HG03571 (cell line): ENCODE data around the gene CMTM1.
A peak's percentile ranks its signal among the peaks of the same experiment; 100 is the strongest.

ENCODE experiments used
- ATAC-seq: cut with Tn5 transposase; IDR thresholded peaks from one replicate; pipeline ENCODE4 v1.9.1; 2021; ENCODE audit not compliant: unreplicated experiment

Gene CMTM1

DNA sequence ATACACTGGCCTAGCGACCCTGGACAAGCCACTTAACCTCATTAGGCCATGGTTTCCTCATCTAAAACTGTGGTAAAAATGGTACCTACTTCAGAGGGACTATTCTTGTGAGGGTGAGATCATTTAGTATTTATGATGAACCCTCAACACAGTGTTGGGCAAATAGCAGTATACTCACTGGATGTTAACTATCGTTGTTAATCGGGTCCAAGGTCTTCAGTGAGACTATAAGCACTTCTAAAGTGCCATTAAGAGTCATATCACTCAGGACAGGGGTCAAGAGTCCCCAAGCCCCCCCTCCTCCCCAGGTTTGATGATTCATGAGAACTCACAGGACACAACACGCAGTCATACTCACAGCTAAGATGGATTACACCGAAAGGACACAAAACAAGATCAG, 27.3 kb upstream of the CMTM1 start:
- no peak for ATAC-seq

DNA sequence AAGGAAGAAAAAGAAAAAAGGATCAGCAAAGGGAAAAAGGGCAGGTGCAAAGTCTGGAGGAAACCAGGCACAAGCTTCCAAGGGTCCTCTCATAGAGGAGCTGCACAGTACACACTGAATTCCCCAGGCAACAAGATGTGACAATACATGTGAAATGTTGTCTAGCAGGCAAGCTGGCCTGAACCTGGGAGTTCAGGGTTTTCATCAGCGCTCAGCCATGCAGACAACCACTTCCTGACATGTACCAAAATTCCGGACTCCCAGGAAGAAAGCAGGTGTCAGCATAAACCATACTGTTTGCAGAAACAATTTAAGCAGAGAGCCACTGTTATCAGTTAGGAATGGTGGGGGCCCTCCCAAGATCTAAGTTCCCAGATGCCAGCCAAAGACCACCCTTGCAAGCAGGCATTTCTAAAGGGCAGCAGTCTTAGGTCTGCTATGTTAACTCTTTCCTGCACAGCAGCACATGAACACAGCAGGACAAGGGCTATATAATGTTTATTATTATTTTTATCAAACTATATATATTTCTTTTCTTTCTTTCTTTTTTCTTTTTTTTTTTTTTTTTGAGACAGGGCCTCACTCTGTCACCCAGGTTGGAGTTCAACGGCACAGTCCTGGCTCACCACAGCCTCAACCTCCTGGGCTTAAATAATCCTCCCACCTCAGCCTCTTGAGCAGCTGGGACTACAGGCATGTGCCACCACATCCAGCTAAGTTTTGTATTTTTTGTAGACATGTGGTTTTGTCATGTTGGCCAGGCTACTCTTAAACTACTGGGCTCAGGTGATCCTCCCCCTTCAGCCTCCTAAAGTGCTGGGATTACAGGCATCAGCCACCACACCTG, 26.4 kb upstream of the CMTM1 start:
- peak; percentile 69 for ATAC-seq

DNA sequence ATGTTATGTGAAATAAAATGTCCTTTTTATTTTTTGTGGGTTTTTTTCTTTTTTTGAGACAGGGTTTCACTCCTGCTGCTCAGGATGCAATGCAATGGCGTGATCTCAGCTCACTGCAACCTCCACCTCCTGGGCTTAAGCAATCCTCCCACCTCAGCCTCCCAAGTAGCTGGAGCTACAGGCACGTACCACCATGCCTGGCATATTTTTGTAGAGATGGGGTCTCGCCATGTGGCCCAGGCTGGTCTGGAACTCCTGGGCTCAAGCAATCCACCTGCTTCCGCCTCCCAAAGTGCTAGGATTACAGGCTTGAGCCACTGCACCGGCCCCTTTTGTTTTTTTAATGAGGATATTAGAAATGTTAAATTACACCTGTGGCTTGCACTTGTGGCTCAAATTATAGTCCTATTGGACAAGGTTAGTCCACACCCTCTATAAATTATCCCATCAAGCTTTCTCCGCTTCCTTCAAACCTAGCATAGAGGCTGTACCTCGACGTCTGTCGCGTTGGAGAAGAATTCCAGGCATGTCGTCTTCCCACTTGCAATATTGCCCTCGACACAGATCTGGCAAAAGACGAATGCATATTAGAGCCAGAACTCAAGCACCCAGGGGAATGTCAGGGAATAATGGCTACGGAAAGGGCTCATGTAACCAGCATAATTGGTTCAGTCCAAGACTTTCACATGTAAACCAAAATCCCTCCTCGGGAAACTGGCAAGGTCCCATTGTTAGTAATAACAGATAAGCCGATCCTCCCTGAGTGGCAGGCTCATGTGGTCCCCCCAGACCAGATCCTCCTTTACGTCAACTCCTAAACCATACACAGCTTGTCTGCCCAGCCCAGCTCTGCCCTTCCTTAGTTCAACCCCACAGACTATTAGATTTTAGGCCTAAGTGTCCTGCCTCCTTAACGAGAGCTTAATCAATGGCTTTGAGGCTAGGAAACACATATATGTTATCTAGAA, 24.6 kb upstream of the CMTM1 start:
- ATAC-seq = no peak

DNA sequence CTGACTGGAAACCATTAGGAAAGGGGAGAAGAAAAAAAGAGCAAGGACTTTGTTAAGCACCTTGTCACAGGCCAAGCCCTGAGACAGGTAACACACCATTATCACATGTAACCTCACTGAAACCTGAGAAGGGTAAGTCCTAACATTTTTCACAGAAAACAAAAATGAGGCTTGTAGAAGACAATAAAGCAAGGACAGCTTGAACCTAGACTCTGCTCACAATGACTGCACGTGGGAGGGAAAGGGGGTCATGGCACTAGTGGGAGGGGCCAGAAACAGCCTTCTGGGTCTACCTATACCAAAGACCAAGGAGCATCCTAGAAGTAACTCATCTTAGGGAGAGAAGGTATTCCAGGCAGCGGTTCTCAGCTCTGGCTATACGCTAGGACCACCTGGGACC, 23.8 kb upstream of the CMTM1 start:
- ATAC-seq = no peak

DNA sequence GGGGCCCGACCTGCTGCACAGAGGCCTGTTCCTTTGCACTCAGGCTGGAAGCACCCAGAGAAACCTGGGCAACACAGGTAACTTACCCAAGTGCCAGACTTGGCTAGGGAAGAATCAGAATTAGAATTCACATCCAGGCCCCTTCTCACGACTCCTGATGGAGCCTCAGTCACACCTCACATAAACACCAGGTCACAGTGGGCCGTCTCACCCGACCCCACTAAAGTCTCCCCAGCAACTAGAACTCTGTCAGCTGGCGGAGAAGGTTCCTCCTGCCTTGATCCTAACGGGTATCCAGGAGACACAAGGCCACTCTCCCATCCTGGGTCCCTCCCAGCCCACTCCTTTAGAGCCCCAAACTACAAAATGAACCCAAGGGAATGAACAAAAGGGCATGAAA, 22.7 kb upstream of the CMTM1 start:
- no peak for ATAC-seq

DNA sequence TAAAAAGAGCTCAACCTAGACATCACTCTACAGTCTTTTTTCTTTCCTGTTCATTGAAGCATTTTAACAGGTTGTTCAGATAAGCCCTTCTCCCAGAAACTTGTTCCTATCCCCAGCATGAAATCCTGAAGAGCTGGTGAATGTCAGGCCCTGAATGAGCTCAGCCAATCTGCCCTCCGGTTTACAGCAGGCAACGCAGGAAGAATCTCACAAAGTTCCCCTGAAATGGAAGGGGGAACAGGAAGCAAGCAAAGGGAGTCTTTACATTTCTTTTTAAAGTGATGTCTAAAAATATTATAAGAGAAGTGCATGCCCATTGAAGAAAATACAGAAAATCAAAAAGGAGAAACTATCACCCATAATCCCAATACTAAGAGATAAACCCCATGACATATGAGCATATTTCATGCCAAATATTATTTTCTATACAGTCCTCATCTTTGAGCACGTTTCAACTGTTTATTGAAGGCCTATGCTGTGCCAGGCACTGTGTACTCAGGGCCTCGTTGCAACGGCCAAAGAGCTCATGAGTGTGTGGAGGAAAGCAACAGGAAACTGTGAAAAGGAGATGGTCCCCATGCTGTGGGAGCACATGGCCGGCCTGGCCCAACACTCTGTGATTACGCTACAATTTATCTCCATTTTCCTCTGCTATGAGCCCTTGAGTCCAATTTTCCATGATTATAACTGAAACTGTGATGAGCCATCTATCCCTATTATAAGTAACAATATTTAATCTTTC, 22.1 kb upstream of the CMTM1 start:
- ATAC-seq = no peak

DNA sequence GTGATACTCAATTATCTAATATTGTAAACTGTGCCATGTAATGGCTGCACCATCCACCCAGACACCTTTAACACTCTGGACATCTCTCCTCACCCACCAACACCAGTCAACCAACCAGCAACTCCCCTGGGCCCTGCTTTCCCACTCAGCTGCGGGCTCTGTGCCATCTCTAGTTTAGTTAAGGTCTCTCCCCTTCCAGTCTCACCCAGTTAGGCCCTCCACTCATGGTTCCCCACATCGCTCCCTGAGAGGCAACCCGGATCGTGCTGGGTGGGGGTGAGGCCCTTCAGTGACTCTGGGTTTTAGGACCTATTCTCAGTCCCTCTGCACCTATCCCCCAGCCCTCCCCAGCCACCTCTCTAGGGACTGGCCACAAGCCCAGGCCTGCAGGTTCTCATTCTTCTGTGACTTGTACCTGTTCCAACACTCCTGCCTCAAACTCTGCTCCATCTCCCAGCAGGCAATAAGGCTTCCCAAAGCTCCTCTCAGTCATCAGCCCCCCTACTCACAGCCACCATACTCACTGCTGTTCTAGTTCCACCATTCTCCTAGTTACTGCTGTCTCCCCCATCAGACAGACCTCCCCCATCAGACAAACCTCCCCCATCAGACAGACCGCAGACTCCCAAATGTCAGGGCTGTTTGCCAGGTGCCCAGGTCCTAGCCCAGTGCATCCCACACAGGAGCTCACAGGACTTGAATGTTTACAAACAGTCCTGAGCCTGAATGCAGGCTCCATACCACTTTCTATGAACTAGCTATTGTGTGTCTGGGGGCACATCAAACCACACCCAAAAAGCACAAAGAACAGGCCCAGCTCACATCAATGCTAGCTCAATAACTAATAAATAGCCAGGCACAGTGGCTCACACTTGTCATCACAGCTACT, 18.9 kb upstream of the CMTM1 start:
- ATAC-seq = no peak

DNA sequence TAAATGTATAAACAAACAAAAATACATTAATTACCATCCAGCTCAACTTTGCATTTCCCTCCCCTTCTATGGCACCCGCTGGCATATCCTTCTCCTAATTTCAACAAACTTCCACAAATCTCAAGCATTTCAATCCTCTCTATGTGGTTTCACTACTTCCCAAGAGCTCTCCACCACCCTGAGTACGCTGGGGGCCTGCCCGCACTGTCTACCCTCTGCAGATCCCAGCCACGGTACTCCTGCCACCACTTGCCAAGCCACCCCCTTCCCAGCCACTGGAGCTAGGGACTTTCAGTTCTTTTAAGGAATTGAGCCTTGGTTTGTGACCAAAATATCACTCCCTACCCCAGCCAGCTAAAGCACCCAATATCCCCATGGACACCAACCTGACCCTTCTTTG, 18.2 kb upstream of the CMTM1 start:
- no peak for ATAC-seq

DNA sequence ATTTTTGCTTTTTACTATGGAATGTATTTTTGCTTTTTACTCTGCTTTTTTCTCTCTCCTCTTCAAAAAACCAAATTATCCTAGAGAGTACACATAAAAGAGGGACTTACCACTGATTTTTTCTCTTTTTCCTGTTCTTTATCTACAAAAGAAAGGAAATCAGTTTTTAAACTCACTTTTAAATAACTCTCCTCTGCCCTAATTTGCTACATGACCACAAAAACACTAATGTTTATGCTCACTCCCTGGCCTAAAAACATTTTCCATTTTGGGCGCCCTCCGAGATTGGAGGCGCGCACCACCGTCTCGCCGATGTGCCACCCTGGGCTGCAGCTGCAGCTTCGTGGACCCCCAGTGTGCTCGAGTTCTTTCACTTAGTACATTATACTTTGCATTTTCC, 17.4 kb upstream of the CMTM1 start:
- no peak for ATAC-seq

DNA sequence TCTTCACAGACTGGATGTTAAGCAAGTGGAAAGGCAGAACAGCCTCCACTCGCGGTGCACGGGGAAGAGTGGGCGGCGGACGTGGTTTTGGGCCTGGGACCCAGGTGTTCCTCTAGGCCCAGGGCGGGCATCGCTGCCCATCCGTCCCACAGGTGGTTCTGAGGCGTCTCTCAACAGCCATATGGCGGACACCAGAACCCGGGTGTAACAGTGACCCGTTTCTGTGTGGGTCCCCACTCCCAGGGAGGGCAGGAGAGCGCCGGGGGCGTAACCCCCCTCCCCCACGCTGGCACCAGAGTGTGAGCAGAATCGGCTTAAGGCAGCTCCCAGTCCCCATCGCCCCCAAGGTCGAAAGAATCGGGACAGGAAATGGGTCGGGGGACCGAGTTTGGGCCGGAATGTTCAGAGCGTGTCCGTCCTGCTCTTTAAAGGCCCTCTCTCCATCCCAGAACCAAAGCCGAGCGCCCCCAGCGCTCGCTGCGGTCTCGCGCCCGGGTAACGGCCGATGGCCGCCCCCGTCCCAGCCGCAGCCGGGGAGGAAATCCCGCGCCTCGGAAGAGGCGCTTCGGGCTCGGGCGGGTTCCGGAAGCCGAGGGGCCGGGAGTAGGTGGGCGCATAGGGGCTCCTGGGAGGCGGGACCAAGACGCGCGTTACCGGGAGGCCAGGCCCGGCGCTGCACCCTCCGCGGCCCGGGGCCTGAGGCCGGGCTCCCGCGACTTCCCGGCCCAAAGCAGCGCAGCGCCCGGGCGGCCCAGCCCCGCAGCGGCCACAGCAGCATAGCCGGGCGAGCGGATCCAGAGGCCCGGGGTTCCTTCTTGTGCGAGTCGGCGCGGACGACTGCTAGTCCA, 16.7 kb upstream of the CMTM1 start, which contains the start of gene TK2:
Gene TK2, minus strand, starts transcription at position 839 of the 848 bp plus-strand sequence. Its CDS starts 61 bp downstream, at position 778.
- ATAC-seq = no peak

DNA sequence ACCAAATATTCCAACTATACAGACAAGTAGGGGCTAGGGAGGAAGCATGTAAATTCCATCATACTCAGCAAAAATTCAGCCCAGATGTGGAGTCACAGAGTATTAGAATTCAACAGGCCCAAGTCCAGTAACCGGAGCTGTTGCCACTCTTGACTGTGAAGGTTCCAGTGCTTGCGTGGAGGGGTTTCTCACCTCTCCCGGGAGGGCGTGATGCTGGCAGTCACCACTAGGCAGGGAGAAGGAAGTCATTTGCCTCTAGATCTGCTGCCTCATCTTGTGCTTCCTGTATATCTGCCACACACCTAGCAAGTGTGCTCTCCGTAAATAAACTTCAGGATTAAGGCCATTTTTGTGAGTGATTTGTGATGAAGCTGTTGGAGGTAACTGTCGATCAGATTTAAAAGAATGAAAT, 14.9 kb upstream of the CMTM1 start:
- no peak for ATAC-seq

DNA sequence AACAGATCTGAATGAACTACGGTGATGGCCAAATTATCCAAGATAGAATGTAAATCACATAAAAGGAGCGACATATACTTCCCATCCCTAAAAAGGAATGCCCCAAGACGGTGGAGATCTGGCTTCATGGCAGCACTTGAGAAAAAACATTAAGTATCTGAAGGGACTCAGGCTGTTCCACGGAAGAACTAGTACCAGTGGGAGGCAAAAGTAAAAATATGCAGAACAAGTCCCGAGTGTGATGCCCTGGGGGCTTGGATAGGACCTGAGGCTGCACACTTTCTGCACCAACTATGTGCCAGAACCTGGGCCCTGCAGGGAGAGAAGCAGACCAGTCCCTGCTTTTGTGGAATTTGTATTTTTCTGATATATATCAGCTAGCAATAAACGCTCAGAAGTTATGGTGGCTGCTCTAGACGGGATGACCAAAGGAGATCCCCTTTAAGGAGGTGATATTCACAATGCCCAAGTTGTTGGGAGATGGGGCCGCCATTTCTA, 14.4 kb upstream of the CMTM1 start:
- ATAC-seq = no peak

DNA sequence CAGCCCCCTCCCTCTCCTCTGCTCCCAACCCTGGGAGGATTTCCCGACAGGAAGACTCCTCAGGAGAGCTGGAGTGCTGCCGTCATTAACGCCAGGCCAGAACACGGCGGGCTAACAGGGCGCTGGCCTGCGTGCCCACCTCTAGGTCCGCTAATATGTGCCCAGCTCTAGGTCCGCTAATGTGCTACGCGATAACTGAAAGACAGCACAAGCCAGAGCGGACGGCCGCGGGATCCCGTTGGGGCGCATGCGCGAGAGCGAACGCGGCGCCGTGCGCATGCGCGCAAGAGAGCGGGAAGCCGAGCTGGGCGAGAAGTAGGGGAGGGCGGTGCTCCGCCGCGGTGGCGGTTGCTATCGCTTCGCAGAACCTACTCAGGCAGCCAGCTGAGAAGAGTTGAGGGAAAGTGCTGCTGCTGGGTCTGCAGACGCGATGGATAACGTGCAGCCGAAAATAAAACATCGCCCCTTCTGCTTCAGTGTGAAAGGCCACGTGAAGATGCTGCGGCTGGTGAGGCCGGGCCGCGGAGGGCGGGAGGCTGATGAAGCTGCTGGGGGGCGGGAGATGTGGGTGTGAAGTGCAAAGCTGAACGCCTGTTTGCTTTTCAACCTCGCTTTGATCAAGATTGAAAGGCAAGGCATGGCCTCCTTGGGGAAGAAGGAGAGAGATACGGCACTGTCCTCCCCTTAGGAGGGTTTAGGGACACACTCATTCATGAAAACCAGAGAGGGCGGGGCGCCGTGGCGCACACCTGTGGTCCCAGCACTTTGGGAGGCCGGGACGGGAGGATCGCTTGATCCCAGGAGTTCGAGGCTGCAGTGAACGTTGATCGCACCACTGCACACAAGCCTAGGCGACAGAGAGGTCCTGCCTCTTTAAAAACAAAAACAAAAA, 13.7 kb upstream of the CMTM1 start, which contains the start of gene CKLF:
Gene CKLF, plus strand, starts transcription at position 291 of the 892 bp plus-strand sequence. Its CDS starts 140 bp downstream, at position 431.
- peak; percentile 80 for ATAC-seq

DNA sequence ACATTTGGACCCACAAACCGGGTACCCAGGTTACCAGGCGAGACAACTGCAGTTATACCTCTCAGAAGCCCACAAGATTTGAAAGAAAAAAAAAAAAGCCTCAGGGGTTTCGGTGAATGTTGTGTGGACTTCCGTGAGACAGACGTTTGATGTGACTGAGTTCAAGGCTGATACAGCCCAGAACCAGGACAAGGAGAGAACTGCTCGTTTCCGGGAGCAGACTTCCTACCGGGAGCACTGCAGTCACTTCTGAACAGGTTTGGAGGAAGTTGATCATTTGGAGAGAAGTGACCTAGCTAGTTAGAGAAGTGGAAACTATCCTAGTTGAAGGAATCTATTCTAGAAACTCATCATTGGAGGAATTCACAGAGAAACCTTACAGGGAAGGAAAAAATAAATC, 13.0 kb upstream of the CMTM1 start:
- no peak for ATAC-seq

DNA sequence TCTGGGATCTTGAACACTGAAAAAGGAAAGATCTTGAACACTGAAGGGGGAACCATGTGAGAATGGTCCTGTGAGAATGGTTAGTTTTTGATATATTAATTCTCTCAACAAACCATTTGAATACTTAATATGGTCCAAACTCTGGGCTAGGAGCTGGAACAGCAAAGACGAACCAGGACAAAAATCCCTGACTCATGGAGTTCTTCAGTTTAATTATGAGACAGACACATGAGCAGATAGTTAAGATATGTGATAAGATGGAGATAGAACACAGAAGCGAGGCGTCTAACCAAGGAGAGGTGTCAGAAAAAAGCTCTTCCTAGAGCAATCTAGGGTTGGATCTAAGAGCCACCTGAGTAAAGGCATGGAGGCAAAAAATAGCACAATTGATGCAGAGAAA, 12.2 kb upstream of the CMTM1 start:
- ATAC-seq = no peak

DNA sequence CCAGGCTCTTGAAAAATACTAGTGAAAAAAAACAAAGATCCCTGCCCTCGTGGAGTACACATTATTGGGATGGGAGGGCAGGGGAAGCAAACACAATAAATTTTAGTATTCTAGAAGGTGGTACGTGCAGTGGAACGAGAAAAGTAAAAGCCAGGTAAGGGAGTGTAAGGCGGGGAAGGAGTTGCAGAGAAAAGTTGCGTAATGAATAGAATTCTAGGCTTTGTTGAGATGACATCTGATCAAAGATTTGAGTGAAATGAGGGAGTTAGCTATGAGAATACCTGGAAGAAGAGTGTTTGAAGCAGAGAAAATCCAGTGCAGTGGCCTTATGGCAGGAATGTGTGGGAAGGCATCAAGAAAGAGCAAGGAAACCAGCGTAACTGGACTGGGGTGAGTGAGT, 11.7 kb upstream of the CMTM1 start:
- no peak for ATAC-seq

DNA sequence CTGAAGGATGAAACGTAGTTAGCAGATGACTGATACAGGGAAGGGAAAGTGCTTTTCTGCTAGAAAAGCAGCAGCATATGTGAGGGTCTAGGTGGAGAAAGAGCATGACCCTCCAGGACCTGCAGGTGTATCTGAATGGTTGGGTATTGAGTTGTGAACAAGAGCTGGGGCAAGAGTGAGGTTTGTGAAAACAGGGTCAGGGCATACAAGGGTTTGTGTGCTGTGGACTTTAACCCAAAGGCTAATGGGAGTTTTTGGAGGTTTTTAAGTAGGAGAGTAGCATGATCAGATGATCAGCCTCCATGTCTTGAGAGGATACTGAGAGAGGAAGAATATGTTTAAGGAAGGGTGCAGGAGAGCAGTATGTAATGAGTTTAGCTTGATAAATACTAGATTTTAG, 6.1 kb upstream of the CMTM1 start:
- no peak for ATAC-seq
